ENCODE measurements around the gene RHO.
"Not testable (repeated sequence)": the region's sequence is repeated elsewhere in the genome, so short reads cannot be mapped to it uniquely, and the experiment has no call there.

Gene RHO

DNA sequence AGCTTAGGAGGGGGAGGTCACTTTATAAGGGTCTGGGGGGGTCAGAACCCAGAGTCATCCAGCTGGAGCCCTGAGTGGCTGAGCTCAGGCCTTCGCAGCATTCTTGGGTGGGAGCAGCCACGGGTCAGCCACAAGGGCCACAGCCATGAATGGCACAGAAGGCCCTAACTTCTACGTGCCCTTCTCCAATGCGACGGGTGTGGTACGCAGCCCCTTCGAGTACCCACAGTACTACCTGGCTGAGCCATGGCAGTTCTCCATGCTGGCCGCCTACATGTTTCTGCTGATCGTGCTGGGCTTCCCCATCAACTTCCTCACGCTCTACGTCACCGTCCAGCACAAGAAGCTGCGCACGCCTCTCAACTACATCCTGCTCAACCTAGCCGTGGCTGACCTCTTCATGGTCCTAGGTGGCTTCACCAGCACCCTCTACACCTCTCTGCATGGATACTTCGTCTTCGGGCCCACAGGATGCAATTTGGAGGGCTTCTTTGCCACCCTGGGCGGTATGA is at the start of gene RHO:
RHO (plus strand) TSS at position 51 of the 512 bp plus-strand sequence; CDS start at position 146, 95 bp downstream.
- DNase-seq (ENCODE audit: low read depth), result no peak

DNA sequence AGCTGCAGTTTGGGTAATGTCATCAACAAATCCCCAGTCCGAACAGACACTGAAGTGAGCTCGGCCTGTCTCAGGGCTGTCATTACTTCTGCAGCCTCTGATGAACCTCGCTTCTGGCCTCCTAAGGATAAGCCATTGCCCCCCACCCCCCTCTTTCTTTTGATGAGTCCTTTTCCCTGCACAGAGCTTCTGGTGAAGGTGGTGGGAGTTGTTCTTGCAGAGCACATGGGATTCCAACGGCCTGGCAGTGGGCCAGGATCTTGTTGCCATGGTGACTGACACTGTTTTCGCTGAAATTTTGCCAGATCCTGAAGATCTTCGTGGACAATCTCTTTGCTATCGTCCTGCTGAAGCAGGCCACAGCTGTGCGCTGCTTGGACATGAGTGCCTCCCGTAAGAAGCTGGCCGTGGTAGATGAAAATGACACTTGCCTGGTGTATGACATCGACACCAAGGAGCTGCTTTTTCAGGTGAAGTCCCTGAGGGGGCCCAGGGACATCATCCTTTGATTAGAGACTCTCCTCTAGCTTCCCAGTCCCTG is 47.1 kb upstream of the RHO start:
- not testable (repeated sequence) for DNase-seq (ENCODE audit: low read depth)

DNA sequence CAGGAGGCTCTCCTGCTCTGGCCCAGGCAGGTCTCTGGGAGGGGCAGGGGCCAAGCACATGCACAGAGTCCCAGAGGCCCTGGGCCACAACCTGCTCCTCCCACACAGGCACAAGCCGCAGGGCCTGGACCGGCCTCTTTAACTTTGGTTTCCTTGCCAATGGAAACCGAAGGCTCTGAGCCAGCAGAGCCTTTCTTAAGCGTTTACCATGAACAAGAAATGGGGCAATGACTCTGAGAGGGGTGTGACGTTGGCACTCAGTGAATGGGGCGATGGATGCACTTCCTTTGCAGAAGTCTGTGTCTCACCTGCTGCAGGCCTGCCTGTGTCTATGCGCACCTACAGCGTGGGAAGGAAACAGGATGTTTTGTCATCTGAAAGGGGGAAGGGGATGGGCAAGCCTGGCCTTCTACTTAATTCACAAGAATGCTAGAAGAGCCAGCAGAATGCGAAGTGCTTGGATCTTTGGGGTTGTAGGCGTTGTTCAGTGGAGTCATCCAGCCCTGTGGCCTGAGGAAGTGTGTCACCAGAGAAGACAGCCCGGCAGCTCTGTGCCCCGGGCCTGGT is 46.6 kb upstream of the RHO start:
- peak; percentile 90 for DNase-seq (ENCODE audit: low read depth)

DNA sequence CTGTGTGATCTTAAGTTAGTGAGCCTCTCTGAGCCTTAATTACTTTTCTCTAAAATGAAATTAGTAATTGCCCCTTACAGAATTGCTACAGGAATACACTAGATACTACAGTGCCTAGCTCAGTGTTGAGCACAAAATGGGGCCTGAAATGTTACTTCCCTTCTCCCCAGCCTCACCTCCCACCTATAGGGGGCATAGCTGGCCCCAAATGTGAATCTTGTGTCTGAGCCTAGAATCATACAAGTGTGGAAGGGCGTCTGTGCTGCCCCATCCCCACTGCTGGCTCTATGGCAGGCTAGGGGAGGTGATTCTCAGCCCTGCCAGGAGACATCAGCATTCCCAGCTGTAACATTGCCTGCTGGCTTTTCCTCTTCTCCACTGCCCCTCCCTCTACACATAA is 45.7 kb upstream of the RHO start:
- DNase-seq (ENCODE audit: low read depth), result no peak

DNA sequence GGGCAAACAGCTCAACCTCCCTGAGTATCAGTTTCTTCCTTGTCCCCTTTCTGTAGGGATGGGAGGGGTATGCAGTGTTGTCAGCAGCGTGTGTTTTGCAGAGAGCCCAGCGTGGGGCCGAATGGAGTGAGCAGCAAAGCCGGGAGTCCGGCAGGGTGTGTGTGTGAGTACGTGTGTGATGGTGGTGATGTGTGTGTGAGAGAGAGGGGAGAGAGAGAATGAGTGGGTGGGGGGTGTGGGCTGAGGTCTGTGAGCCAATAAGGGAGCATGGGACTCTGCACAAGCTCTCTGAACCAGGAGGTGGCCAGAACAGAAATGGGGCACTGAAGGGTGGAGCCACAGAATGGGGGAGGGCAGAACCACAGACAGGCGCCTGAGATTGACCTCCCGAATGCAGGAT is 44.6 kb upstream of the RHO start:
- no peak for DNase-seq (ENCODE audit: low read depth)

DNA sequence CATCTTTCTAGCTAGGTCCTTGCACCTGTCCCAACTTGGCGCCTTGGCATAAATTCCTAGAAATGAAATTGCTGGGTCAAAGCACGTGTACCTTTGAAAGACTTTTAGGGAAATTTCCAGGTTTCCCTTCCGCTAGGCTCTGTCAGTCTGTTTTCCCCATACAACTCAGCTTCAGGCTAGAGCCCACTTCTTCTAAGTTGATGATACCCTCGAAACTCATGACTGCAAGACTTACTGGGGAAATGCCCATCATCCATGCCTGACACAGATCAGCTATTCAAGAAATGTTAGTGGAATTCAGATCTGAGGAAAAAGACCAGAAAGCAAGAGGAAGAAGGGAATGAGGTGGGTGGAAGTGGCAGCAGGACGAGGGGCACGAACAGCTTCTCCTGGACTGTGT is 43.3 kb upstream of the RHO start:
- DNase-seq (ENCODE audit: low read depth), result not testable (repeated sequence)

DNA sequence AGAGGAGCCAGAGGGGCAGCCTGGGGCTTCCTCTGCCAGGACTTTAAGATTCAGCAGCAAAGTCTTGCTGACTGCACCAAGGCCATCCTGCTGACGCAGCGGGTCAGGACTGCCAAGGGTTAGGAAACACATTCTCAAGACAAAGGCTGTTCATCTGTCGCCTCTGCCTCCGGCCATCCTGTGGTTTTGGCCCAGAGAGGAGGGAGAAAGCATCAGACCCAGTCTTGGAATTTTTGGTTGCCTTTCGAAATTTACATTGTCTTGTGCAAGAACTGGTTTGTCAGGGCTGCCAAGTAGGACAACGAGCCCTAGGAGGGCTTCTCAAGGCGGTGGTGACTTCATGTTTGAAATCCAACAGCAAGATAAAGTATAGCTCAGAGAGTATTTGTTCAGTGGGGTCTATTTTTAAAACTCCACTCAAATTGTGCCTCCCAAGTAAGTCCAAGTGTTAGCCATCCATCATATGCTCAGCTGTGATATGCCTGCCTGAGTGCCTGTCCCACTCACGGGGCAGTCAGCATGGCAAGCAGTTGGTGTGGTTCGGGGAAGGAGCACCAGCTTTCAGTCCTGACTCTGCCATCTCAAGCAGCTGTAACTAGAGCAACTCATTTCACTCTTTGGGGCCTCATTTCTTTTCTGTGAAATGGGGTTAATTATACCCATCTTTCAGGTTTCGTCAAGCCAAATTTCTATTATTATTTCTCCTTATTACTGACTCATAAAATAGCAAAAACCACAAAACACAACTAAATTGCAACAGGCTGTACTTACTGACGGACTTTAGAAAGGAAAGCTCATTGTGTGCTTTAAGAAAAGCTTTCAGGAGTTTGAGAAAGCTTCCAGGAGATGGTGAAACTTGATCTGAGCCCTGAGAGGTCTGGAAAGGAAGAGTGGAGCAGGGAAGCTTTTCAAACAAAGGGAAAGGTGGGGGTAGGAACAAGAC is 42.4 kb upstream of the RHO start:
- peak; percentile 100 for DNase-seq (ENCODE audit: low read depth)

DNA sequence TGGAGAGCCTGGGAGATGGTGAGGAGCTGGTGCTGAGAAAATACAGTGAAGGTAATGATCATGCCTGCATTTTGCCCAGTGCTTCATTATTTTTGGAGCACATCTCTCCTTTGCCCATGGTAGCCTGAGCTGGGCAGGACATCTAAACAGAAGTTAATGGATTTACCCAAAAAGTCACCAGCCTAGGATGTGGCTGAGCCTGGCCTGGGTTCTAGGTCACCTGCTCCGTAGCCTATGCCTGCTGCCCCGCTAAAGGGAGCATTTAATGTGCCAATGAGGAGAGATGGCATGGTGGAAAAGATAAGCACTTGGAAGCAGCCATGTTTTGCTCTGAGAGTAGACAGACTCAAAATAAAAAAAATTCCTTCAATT is 41.8 kb upstream of the RHO start:
- no peak for DNase-seq (ENCODE audit: low read depth)

DNA sequence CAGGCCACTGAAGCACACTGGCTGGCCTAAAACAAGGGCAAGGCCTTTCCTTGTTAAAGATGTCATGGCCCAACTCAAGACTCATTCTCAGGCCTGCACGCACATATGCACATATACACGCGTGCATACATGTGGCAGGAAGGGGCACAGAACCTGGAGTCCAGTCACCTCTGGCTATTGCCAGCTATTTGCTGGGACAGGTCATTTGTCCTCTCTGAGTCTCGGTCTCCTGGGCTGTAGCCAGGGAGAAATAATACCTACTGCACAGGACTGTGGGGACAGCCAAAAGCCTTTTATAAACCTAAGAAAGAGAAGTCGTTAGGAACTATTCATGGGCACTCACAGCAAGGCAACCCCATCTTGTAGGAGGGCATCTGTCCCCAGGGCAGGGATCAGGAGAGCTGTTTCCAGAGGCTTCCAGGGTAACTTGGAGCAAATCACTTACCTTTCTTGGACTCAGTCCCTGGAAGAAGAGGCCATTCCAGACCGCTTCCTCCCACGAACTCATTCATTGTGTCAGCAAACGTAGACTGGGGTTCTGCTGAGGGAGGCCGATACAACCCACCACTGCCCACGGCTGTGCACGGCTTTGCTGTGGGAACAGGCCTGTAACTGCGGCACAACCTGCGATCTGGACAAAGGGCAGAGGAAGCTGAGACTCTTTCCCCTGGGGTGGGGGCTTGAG is 41.1 kb upstream of the RHO start:
- no peak for DNase-seq (ENCODE audit: low read depth)

DNA sequence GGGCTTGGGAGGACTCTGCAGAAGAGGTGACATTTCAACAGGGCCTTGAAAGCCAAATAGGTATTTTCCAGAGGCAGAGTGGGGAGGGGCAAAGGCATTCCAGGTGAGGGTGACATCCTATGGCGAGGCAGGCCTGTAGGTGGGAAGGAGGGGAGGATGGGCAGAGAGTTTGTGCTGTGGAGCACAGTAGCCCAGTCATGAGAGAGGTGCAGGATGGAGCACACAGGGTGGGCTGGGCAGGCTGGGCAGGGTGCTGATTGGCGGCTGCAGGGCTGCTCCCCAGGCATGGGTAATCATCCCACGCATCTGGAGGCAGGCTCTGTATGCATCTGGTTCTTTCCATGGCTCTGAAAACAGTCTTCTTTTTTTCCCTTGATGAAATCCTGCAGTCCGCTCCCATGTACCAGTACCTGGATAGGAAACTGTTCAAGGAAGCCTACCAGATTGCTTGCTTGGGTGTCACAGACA is 40.5 kb upstream of the RHO start:
- not testable (repeated sequence) for DNase-seq (ENCODE audit: low read depth)

DNA sequence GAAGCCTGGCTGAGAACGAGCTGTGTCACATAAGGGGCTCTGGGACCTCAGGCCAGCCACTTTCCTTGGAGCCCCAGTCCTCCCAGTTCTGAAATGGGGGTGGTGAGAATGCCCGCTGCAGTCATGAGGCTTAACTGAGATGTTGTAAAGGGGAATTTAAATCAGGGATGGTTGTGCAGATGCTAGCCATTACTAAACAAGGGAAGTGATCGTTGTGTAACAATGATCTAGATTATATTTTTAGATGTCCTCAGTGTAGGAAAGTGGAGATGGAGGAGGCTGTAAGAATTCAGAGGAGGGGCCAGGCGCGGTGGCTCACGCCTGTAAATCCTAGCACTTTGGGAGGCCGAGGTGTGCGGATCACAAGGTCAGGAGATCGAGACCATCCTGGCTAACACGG is 39.2 kb upstream of the RHO start:
- DNase-seq (ENCODE audit: low read depth), result not testable (repeated sequence)

DNA sequence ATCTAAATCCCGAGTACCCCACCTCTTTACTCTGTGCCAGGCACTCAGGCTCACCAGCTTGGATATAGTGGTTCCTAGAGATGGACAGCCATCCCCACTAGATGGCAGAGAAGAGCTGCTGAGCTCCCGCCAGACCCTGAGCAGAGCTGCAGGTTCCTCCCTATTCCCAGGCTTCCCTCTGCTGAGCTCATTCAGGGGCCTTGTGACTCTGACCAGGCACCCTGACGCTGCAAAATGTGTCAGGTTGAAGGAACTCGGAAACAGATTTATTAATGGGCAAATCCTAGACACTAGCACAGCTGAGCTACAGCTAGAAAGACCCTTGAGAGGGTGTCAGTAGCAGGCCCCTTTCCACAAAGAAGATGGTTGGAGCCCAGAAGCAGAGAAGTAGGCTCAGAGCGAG is 38.2 kb upstream of the RHO start:
- peak; percentile 94 for DNase-seq (ENCODE audit: low read depth)

DNA sequence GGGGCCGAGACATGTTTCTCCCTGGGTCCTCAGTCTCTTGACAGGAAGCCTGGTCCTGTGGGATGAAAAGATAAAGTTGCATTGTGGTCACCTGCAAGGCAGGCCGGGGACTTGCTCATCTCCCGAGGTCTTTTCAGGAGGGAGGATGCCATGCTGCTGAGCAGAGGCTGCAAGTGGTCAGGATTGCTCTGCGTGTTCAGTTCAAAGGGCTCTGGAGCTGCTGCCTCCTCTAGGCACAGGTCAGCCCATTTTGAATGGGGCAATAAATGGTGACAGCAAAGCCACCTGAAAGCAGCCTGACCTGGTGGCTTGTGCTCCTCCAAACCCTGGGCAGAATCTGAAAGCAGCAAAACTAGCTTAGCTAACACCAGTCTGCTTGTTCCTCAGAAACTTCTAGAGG is 37.4 kb upstream of the RHO start:
- not testable (repeated sequence) for DNase-seq (ENCODE audit: low read depth)

DNA sequence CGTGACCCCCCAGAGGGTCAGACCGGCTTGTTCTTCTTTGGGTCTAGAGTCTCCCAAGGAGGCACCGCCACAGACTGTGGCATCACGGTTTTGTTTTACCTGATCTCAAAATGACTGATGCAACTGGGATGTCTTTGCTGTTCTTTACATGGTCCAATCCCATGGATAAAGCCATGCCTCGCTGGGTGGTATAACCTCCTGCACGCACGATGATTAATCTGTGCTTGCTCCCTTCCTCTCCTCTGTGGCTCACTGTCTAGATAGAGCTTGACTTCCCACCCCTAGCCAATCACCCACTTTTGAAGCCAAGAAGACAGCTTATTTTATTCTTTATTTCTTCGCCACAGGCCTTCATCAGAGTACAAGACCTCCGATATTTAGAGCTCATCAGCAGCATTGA is 36.6 kb upstream of the RHO start:
- no peak for DNase-seq (ENCODE audit: low read depth)

DNA sequence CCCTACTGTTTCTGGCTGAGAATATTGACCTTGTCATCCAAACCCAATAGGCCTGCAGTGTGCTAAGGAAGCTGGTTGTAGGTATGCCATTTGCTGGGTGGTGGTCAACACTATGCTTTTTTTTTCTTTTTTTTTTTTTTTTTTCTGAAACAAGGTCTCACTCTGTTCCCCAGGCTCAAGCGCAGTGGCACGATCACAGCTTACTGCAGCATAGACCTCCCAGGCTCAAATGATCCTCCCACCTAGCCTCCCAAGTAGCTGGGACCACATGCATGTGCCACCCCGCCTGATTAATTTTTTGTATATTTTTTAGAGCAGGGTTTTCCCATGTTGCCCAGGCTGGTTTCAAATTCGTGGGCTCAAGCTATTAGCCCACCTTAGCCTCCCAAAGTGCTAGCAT is 35.7 kb upstream of the RHO start:
- DNase-seq (ENCODE audit: low read depth), result no peak

DNA sequence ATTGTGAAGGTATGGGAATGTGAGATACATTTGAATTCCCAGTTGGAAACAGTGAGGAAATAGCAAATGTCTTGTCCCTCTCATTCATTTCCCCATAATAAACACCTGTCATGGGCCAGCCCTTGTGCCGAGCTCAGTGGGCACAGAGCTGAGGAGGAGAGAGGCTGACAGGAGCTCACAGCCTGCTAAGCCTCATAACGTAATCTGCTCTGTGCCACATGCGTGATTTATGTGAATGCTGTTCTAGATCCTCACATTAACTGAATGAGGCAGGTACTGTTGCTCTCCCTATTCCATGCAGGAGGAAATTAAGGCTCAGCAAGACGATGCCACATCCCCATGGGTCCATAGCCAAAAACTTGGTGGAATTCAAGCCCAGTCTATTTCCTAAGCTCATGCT is 35.2 kb upstream of the RHO start:
- DNase-seq (ENCODE audit: low read depth), result no peak

DNA sequence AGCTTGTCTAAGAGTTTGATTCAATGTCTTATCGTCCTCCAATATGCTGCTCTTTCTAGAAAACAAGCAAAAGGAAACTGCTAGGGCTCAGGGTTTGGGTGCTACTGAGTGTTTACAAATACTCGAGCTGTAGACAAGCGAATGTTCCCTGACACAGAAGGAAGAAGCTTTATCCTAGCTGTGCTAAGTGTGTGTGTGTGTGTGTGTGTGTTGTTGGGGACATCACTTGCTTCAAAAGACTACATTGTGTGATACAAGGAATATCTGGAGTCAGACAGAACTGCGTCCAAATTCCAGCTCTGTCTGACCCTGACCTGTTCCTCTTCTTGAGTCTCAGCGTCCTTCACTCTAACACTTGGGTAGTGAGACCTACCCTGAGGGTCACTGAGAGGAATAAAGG is 33.9 kb upstream of the RHO start:
- DNase-seq (ENCODE audit: low read depth), result not testable (repeated sequence)

DNA sequence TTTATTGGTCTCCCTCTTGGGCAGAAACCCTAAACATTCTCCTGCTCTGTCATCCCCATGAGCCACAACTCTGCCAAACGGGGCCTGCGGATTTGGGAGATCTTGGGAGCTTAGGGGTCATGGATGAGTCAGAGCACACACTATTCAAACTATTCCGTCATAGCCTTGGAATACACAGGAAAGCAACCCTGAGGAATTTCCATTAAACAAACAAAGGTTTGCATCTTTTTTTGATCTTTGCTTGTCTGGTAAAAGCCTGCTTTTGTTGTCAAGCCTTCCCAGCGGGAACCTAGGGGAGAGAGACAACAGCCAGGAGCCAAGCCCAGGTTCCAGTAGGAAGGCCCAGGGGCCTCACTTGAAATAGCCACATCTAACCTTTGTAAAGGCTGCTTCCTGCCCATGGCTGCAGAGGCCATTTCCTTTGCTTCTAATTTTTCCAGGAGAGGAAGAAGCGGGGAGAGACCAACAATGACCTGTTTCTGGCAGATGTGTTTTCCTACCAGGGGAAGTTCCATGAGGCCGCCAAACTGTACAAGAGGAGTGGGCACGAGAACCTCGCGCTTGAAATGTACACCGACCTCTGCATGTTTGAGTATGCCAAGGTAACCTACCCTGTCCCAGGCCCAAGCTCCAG is 33.3 kb upstream of the RHO start:
- DNase-seq (ENCODE audit: low read depth), result peak; percentile 81

DNA sequence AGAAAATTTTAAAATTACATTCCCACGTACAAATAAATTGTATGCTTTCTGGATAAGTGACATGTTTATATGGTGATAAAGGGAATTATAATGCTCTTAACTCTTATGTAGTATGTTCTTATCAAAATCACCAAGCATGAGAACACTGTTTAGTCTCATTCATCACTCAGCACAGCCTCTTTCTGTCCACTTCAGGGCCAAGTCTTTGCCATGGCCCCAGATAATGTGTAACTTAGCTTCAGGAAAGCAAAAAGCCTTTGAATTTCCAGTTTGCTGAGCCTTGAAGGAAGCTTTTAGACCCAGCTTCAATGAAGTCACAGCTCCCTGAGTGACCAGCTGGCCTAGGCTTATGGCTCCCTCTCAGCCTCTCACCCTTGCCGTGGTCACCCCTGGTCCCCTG is 30.6 kb upstream of the RHO start:
- not testable (repeated sequence) for DNase-seq (ENCODE audit: low read depth)

DNA sequence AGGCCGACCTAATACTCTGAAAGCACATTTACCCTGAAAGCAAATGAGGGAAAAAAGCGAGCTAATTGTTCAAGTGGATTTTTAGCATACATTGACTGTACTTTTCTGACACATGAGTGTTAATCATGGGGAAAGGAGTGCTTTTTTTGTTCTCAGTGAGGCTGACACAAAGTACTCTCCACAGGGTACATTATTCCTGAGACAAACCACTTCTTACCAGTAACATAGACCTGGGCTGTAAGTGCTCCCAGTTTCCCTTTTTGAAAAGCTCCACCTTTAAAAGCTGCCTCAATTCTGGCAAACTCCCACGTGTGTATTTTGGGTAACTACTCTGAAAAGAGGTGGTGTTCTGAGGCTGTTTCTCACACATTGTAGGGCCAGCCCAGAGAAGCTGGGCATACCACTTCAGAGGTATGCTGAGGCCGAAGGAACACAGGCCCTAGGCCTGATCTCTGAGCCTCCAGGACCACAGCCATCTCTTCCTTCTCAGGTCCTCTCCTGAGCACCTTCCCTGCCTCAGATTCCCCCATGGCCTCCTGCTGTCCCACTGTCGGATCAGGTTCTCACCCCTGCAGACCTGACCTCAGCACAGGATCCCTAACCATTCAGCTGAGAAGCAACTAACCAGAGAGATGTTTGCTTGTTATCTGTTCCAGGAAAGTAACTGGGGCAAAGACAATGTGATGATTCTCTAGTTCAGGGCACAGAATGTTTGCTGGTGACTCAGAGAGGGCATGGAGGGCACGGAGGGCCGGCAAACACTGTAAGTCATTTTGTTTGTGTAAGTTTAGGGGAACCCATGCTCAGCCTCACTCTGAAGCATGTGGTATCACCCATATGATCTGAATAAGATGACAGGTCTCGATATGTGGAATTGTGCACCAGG is 29.6 kb upstream of the RHO start:
- not testable (repeated sequence) for DNase-seq (ENCODE audit: low read depth)

All from fibroblast of gingiva (primary cell).